Urinary bladder (tissue), 4 donors: ENCODE measurements around the gene ERO1A. TPM values are rescaled to one million over a fixed set of nuclear protein-coding genes. Genes with fewer than 3 reads are reported as not detected.

Experiments
- DNase-seq: peaks from one replicate; pipeline ENCODE4 v3.0.0-alpha.2; 2015; ENCODE audit errors: extremely low spot score
- H3K27ac ChIP-seq: one replicate; pipeline ENCODE4 v1.5.1; 2013; ENCODE audit warnings: low read depth, mild to moderate bottlenecking, moderate library complexity
- H3K36me3 ChIP-seq: one replicate; pipeline ENCODE4 v1.6.1; 2013; ENCODE audit warnings: mild to moderate bottlenecking, moderate library complexity; ENCODE audit not compliant: insufficient read depth
- H3K4me1 ChIP-seq: one replicate; pipeline ENCODE4 v1.6.1; 2013; ENCODE audit warnings: mild to moderate bottlenecking, moderate library complexity; ENCODE audit not compliant: insufficient read depth
- H3K4me3 ChIP-seq: one replicate; pipeline ENCODE4 v1.5.1; 2013; ENCODE audit warnings: low read depth, low read length
- WGBS: extraction: QIAGEN DNeasy Blood & Tissue Kit; methylation state at CpG from one replicate; pipeline ENCODE4 v1.1.7; 2013; 5-methylcytosine and 5-hydroxymethylcytosine counted together
- polyA plus RNA-seq: library from polyadenylated mRNA; stranded (reverse); fragments of 200-250 nt; gene quantifications from one replicate; pipeline ENCODE4 v1.2.3, GENCODE V29; 2013
- total RNA-seq: library from RNA; depleted of rRNA; stranded (reverse); fragments of >200 nt; gene quantifications from one replicate; pipeline ENCODE4 v1.2.3, GENCODE V29; 2014
- donor health status: healthy with polysubstance abuse.
- donor health status: healthy.

Gene ERO1A
- total and polyA plus RNA-seq, 2 donors: 15.4 to 87.4 TPM

DNA sequence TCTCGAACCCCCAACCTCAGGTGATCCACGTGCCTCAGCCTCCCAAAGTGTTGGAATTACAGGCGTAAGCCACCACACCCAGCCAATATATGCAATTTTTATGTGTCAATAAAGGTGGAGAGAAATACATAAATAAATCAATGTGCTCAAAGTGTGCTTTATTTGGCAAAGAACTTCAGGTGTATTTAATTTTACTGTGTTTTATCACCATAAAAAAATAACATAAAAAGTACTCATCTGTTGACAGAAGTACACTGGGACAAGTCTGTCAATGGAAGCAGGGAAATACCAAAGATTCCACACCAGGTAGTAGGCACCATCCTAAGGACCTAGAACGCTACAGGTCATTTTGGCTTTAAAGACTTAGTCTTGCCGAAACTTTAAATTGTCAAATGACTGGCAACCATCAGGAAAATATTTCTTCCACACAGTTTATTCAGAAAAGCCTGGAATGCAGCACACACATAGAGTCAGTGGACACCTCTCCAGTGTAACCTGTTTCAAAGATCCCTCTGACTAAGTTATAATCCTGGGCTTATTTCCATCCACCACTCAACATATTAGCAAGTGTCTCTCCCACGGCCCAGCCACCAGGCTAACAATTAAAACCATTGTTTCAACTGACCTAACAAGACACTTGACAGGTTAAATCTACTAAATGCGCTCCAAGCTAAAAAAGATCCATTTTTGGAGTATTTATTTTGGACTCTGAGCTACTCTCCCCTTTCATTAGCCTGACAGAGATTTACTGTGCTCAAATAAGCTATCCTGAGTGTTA lies 4.2 kb downstream of the ERO1A start:
- Histone ChIP-seq H3K4me1 (no peaks in the 10 kb centered on the region), H3K36me3 (no peaks in the 10 kb centered on the region), H3K4me3 (no peak overlapping the region), H3K27ac (no peak overlapping the region)
- 90% methylated on average over 7 of the region's 7 CpGs for WGBS
- no peak for DNase-seq

DNA sequence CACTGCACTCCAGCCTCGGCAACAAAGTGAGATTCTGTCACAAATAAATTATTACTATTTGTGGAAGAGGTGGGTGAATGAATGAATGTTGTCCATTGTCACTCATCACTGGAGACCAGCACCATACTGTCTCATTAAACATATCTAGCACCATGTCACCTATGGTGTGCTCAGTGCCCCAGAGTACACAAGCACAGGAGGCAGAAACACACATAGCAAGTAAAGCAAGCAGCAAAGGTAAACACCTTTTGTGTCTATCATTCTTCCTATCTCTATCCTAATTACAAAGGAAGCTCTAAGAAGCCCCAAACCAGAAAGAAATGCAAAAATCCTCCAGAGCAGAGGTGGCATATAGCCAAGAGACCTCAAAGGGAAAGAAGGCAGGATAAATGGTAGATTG lies 9.2 kb downstream of the ERO1A start:
- no peak for DNase-seq
- WGBS: 85% methylated on average over 1 of the region's 1 CpG
- Histone ChIP-seq H3K36me3 (no peaks in the 10 kb centered on the region), H3K27ac (no peak overlapping the region), H3K4me1 (no peaks in the 10 kb centered on the region), H3K4me3 (no peak overlapping the region)

- Histone ChIP-seq H3K27ac (no peak overlapping the region), H3K4me1 (no peaks in the 10 kb centered on the region), H3K4me3 (no peak overlapping the region), H3K36me3 (no peaks in the 10 kb centered on the region)
- DNase-seq: no peak
- WGBS: 83% methylated on average over 2 of the region's 2 CpGs
These were observed 11.3 kb downstream of the ERO1A start for GRCh38 chr14:52683985-52684520.

- no peak overlapping the region for H3K27ac ChIP-seq
- H3K36me3 ChIP-seq: peaks cover 1% of the 10 kb centered on the region
- H3K4me3 ChIP-seq: no peak overlapping the region
- WGBS: 95% methylated on average over 2 of the region's 2 CpGs
- no peak for DNase-seq
- H3K4me1 ChIP-seq: no peaks in the 10 kb centered on the region
These were observed 16.8 kb downstream of the ERO1A start for GRCh38 chr14:52678591-52678990.

GRCh38 chr14:52663850-52664249 lies 31.5 kb downstream of the ERO1A start:
- Histone ChIP-seq H3K4me1 (no peaks in the 10 kb centered on the region), H3K36me3 (no peaks in the 10 kb centered on the region), H3K27ac (no peak overlapping the region), H3K4me3 (no peak overlapping the region)
- no peak for DNase-seq
- 95% methylated on average over 2 of the region's 2 CpGs for WGBS

DNA sequence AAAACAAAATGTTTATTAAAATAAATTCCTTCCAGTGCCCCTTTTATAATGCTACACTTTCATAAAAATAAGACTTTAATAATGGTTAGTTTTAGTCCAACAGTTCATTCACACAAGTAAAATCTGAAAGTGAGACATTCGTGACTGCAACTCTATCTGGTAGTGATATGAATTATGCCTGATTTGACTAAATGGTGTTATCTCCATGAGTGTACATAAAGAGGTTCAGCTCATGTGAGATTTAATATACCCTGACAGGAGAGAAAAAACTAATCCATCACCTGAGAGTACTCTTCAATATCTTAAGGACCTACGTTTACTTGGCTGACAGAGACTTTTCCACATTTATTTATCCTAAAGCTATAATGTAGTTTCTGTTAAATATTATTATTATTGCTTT lies 34.0 kb downstream of the ERO1A start:
- DNase-seq: no peak
- H3K27ac ChIP-seq: no peak overlapping the region
- H3K36me3 ChIP-seq: peaks cover 3% of the 10 kb centered on the region
- no peaks in the 10 kb centered on the region for H3K4me1 ChIP-seq
- 94% methylated on average over 2 of the region's 2 CpGs for WGBS
- no peak overlapping the region for H3K4me3 ChIP-seq

DNA sequence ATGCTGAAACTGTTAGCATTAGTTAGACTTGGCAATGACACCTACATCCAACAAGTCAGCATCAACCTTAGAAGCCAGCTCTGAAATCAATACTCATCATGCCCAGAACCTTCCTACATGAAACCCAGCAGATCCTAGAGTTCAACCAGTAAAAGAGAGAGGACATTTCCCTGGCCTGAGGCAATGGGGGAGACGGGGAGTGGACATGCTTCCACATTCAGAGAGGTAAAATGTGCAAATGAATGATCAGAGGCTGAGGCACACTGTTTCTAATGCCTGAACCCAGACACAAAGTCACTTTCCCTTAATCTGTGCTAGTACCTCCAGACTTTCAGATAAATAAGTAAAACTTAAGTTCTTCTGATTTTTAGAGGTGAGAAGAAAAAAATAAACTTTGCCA lies 34.5 kb downstream of the ERO1A start:
- Histone ChIP-seq H3K36me3 (peaks cover 3% of the 10 kb centered on the region), H3K4me3 (no peak overlapping the region), H3K4me1 (no peaks in the 10 kb centered on the region), H3K27ac (no peak overlapping the region)
- no peak for DNase-seq
- 95% methylated on average over 1 of the region's 1 CpG for WGBS

- Histone ChIP-seq H3K4me1 (no peaks in the 10 kb centered on the region), H3K27ac (no peak overlapping the region), H3K36me3 (peaks cover 3% of the 10 kb centered on the region), H3K4me3 (no peak overlapping the region)
- DNase-seq: no peak
These were observed 35.0 kb downstream of the ERO1A start for GRCh38 chr14:52660325-52660724.

DNA sequence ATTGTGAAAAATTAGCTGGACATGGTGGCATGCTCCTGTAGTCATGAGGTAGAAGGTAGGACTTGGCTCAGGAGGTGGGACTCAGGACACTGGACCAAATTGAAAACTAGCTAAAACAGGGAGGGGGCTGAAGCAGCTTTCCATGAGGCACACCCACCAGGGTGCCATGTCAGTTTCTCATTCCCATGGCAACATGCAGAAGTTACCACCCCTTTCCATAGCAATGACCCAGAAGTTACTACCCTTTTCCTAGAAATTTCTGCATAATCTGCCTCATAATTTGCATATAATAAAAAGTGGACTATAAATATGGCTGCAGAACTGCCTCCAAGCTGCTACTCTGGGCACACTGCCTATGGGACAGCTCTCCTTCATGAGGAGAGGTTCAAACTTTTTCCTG lies 38.5 kb downstream of the ERO1A start:
- Histone ChIP-seq H3K27ac (no peak overlapping the region), H3K4me1 (no peaks in the 10 kb centered on the region), H3K36me3 (peaks cover 3% of the 10 kb centered on the region), H3K4me3 (no peak overlapping the region)
- no peak for DNase-seq

- DNase-seq: no peak
- no peaks in the 10 kb centered on the region for H3K4me1 ChIP-seq
- H3K36me3 ChIP-seq: no peaks in the 10 kb centered on the region
- no peak overlapping the region for H3K4me3 ChIP-seq
- H3K27ac ChIP-seq: no peak overlapping the region
- 76% methylated on average over 6 of the region's 6 CpGs for WGBS
These were observed 44.6 kb downstream of the ERO1A start for GRCh38 chr14:52650774-52651173.

DNA sequence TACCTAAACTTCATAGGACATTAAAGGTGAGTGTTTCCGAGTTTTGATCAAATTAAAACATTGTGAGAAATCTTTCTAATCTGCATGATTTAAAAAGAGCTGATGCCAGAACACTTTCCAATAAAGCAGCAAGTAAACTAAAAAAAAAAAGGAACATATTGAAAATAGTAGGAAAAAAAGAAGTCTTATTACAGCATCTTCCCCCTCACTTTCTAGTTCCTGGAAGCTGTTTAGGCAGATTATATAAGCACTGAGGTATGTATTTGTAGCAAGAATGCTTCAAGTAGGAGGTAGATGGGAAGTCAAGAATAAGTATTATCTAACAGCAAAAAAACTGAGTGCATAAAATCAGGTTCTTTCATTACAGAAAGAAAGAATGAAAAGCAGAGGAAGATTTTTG lies 45.8 kb downstream of the ERO1A start:
- Histone ChIP-seq H3K27ac (no peak overlapping the region), H3K36me3 (no peaks in the 10 kb centered on the region)

DNA sequence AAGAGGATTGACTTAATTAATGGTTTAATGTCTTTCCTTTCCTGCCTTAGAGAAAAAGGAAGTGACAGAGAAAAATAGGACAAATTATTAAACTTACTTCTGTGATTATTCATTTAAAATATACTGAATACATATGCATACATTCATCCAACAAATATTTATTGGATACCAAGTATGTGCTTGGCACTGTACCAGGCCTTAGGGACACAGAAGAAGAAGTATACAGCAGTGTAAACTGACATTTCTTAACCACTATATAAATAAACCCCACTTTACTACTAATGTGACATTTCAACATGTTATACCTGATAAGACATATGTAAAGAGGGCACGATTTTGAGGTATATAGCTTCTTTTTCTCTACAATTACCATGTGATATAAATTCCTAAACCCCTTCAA lies 53.6 kb downstream of the ERO1A start:
- Histone ChIP-seq H3K27ac (no peak overlapping the region), H3K36me3 (peaks cover 6% of the 10 kb centered on the region), H3K4me1 (no peaks in the 10 kb centered on the region), H3K4me3 (no peak overlapping the region)
- DNase-seq: no peak
- 88% methylated on average over 1 of the region's 1 CpG for WGBS

More for the DNA sequence above, 45.8 kb downstream of the ERO1A start:
- no peaks in the 10 kb centered on the region for H3K4me1 ChIP-seq
- 97% methylated on average over 1 of the region's 1 CpG for WGBS
- no peak overlapping the region for H3K4me3 ChIP-seq
- DNase-seq: no peak

GRCh38 chr14:52640137-52640536 lies 55.2 kb downstream of the ERO1A start:
- Histone ChIP-seq H3K36me3 (peaks cover 6% of the 10 kb centered on the region), H3K4me3 (no peak overlapping the region), H3K4me1 (no peaks in the 10 kb centered on the region), H3K27ac (no peak overlapping the region)
- no peak for DNase-seq
- 98% methylated on average over 4 of the region's 4 CpGs for WGBS

DNA sequence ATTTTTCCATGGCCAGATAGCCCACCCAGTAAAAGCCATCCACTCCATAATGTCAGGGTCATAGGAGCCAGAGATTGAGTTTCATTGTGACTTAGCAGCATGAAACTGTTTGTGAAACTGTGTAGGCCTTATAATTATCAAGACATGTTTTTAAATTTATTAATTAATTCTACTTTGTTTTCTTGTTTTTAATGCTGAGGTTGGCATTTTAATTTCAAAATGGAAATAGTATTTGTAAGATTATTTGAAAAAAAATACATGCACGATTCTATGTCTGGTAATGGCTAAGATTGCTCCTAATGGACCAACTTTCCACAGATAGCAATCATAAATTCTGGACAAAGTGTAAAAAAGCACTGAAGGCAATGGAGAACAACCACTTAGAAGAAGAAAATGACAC lies 75.7 kb downstream of the ERO1A start:
- WGBS: 100% methylated on average over 1 of the region's 1 CpG
- H3K27ac ChIP-seq: no peak overlapping the region
- H3K4me3 ChIP-seq: no peak overlapping the region
- no peak for DNase-seq
- no peaks in the 10 kb centered on the region for H3K4me1 ChIP-seq
- H3K36me3 ChIP-seq: no peaks in the 10 kb centered on the region
